Stimulated activated memory B cell treated with anti-CD40 and anti-IgM and Interleukin-4, amounts not matched to agents 10 μg/mL and 1 μg/mL and 100 μg/mL, for 72 hours (primary cell): ENCODE data around the gene MYBPC2.

Source experiments
- ATAC-seq: fragments of 150-1000 bp; cut with Tn5 transposase; 2 replicates; pipeline ENCODE4 v1.10.0; 2021
- H3K27ac Mint-ChIP-seq: one replicate; pipeline ENCODE4 v1.8.0; 2022; ENCODE audit warnings: mild to moderate bottlenecking, mixed read lengths
- H3K27me3 Mint-ChIP-seq: one replicate; pipeline ENCODE4 v1.8.0; 2022; ENCODE audit warnings: mixed read lengths
- H3K36me3 Mint-ChIP-seq: one replicate; pipeline ENCODE4 v1.8.0; 2022; ENCODE audit warnings: mixed read lengths
- H3K4me1 Mint-ChIP-seq: one replicate; pipeline ENCODE4 v1.8.0; 2022; ENCODE audit warnings: mixed read lengths
- H3K4me3 Mint-ChIP-seq: one replicate; pipeline ENCODE4 v1.8.0; 2022; ENCODE audit warnings: mild to moderate bottlenecking, moderate library complexity, mixed read lengths
- H3K9me3 Mint-ChIP-seq: one replicate; pipeline ENCODE4 v1.8.0; 2022; ENCODE audit warnings: mixed read lengths

The MYBPC2 gene

DNA sequence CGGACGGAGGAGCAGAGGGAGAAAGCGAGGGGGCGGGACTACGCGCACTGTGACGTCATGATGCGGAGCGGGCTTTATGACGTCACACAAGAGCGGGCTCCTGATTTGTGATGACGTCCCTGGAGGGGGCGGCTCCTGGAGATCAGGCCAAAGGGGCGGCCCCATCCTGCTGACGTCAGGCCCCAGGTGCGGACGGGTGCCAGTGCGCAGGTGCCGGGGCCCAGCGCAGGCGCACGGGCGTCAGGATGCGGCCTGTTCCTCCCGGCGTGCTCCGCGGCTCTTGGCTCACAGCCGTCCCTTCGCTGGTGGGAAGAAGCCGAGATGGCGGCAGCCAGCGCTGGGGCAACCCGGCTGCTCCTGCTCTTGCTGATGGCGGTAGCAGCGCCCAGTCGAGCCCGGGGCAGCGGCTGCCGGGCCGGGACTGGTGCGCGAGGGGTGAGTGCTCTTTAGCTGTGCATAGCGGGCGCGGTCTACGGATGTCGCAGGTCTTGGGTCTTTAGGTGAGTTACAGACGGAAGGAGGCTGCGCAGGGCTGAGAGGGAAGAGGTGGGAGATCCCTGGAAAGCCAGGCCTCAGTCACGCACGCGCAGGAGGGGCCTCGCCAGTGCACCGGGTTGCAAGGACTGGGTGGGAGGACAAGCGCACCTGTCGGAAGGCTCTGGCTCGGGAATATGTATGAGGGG is 43.7 kb downstream of the MYBPC2 start, which contains the start of the genes EMC10 and GARIN5A:
EMC10 (plus strand) TSS at position 284 of the 683 bp plus-strand sequence; CDS start at position 322, 38 bp downstream.
GARIN5A (minus strand) TSS at position 625 of the 683 bp plus-strand sequence; CDS start at position 165, 460 bp downstream.
- peak within 1 kb of the TSS; percentile 93 for H3K27ac Mint-ChIP-seq
- no peaks in the 10 kb centered on the region for H3K27me3 Mint-ChIP-seq
- H3K4me3 Mint-ChIP-seq = peak within 1 kb of the TSS; percentile 99
- no peaks in the 10 kb centered on the region for H3K9me3 Mint-ChIP-seq
- peak; percentile 97 for ATAC-seq
- peaks cover 37% of the 10 kb centered on the region for H3K36me3 Mint-ChIP-seq
- peaks cover 38% of the 10 kb centered on the region for H3K4me1 Mint-ChIP-seq

DNA sequence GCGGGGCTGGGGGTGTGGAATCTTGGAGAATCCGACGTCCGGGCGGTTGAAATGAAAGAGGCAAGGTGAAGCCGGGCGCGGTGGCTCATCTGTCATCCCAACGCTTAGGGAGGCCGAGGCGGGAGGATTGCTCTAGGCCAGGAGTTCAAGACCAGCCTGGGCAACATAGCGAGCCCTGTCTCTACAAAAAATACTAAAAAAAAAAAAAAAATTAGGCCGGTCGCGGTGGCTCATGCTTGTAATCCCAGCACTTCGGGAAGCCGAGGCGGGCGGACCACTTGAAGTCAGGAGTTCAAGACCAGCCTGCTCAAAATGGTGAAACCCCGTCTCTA is 44.2 kb downstream of the MYBPC2 start:
- no peak for ATAC-seq
- H3K27ac Mint-ChIP-seq = peak overlapping the region; percentile 93
- H3K4me1 Mint-ChIP-seq = peaks cover 38% of the 10 kb centered on the region
- peak overlapping the region; percentile 99 for H3K4me3 Mint-ChIP-seq
- H3K36me3 Mint-ChIP-seq = peaks cover 39% of the 10 kb centered on the region
- no peaks in the 10 kb centered on the region for H3K9me3 Mint-ChIP-seq
- H3K27me3 Mint-ChIP-seq = no peaks in the 10 kb centered on the region

DNA sequence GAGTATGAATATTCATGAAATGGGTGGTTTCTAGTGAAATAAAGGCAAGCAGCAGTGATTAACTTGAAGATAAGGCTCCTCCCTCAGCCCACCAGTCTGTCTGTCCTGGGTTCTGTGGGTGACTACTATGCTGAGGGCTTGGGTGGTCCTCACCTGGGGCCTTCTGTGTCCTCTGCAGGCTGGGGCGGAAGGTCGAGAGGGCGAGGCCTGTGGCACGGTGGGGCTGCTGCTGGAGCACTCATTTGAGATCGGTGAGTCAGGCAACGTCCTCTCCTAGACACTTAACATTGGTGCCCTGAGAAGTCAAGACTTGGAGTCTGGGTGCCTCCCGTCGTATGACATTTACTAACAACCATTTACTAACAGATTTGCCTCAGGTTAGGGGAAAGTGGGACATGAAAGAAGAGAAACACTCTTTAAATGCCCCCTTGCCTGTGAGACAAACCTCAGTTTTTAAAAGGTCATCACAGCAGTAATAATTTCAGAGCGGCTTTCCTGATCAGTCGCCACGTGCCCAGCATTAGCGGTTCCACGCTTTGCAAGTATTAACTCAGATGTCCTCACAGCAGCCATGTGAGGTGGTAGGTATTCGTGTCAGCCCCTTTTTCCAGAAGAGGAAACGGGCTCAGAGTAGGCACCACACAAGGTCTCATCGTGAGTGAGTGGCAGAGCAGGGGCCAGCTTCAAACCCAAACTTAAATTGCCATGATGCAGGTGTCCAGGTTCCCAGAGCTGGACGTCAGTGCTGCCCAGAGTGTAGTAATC is 45.2 kb downstream of the MYBPC2 start:
- Mint-ChIP-seq H3K36me3 (peaks cover 49% of the 10 kb centered on the region), H3K4me3 (peak overlapping the region; percentile 99), H3K4me1 (peaks cover 38% of the 10 kb centered on the region), H3K27ac (peak overlapping the region; percentile 93), H3K9me3 (no peaks in the 10 kb centered on the region), H3K27me3 (no peaks in the 10 kb centered on the region)
- no peak for ATAC-seq

DNA sequence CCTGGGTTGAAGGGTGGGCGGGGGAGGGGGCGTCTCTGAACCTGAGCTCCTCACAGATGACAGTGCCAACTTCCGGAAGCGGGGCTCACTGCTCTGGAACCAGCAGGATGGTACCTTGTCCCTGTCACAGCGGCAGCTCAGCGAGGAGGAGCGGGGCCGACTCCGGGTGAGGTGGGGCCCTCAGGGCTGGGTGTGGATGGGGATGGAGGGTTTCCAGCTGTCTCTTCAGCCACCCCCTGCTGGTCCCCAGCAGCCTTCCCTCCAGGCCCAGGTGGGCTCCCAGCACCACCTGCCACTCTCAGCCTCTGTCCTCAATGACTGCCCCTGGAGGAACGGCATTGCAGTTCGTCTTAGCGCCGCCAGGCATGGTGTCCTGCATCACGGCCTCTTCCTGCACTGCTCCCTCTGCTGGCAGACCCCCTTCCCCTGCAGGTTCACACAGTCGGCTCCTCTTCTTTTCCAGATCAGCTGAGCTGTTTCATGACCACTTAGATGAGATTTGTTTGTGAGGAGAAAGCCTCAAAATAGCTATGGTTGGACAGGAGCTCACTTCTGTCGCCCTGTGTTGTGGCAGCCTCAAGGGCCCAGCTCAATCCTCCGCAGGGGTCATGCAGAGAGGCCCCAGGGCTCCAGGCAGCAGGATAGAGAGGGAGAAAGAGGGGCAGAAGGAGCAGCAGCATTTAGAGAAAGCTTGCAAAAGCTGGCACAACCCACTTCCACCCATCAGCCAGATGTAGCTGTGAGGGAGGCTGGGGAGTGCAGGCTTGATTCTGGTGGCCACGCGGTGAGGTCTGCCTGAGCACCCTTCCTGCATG is 46.4 kb downstream of the MYBPC2 start:
- Mint-ChIP-seq H3K4me1 (peaks cover 38% of the 10 kb centered on the region), H3K27ac (no peak overlapping the region), H3K27me3 (no peaks in the 10 kb centered on the region), H3K4me3 (no peak overlapping the region), H3K9me3 (no peaks in the 10 kb centered on the region), H3K36me3 (peaks cover 59% of the 10 kb centered on the region)
- ATAC-seq = no peak

DNA sequence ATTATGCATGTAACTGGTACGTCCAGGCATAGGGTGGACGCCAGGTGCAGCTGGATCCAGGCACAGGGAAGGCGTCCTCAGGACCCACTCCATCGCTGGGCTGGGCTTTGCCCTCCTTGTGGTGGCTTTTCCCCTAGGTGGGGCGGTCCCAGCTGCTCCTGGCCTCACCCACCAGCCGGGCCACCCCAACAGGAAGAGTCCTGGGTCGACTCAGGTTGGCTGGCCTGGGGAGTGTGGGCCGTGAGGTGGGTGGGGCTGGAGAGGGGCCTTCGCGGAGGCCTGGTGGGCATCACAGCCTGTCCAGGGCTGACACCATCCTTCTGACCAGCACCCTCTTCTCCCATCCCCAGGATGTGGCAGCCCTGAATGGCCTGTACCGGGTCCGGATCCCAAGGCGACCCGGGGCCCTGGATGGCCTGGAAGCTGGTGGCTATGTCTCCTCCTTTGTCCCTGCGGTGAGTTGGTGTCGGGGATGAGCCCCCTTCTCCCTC is 47.1 kb downstream of the MYBPC2 start:
- Mint-ChIP-seq H3K36me3 (peaks cover 60% of the 10 kb centered on the region), H3K9me3 (no peaks in the 10 kb centered on the region), H3K4me1 (peaks cover 36% of the 10 kb centered on the region), H3K4me3 (no peak overlapping the region), H3K27ac (no peak overlapping the region), H3K27me3 (no peaks in the 10 kb centered on the region)
- no peak for ATAC-seq

DNA sequence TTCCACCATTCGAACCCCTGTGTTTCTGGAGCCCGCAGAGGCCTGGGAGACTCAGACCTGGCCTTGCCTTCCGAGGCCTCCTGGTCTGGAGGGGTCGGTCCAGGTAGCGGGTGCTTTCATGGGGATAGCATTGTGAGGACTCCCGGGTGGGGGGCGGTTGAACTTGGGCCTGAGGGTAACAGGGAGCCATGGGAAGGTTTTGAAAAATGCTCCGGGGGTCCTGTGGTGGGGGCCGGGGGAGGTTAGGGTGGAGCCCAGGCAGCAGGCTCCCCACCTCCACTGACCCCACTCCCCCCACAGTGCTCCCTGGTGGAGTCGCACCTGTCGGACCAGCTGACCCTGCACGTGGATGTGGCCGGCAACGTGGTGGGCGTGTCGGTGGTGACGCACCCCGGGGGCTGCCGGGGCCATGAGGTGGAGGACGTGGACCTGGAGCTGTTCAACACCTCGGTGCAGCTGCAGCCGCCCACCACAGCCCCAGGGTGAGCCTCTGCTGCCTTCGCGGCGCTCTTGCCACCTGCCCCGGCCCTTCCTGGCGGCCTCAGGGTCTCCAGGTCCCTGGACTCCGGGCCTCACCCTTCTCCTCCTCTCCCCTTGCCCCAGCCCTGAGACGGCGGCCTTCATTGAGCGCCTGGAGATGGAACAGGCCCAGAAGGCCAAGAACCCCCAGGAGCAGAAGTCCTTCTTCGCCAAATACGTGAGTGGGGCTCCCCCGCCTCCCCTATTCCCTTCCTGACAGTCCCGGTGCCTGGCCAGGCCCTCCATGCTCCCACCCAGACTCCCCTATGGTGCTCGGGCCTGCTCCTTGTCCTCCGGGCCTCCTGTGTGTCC is 47.8 kb downstream of the MYBPC2 start:
- H3K36me3 Mint-ChIP-seq = peaks cover 67% of the 10 kb centered on the region
- no peaks in the 10 kb centered on the region for H3K9me3 Mint-ChIP-seq
- no peaks in the 10 kb centered on the region for H3K27me3 Mint-ChIP-seq
- no peak overlapping the region for H3K27ac Mint-ChIP-seq
- no peak for ATAC-seq
- H3K4me1 Mint-ChIP-seq = peaks cover 33% of the 10 kb centered on the region
- no peak overlapping the region for H3K4me3 Mint-ChIP-seq

DNA sequence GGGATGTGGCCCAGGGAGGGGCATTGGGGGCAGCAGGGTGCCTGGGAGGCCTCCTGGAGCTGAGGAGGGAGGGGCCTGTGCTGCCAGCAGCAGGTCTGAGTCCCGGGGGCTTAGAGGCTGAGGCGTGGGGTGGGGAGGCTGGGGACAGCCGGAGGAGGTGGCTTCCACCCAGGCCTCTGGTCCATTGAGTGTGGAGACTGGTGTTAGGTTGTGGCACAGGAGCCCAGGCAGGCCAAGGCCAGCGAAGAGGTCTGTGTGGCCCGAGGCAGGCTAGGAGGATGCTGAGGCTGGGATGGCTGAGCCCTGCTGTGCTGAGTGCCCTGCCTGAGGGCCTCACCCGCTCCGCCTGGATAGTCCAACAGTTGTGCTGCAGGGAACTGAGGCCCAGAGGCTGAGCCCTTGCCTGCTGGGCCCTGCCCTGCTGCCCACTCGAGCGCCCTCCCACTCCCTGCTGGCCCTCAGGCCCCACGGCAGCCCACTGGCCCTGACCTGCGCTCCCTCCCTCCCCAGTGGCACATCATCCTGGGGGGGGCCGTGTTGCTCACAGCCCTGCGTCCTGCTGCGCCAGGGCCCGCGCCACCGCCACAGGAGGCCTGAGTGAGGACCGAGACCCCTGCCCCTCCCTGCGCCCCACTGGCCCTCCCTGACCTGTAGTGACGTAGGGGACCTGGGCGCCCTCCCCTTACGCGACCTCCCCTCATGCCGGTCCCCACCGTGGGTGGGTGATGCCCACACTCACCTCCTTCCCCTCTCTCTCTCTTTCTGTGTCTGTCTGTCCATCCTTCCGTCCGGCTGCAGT is 48.9 kb downstream of the MYBPC2 start:
- no peaks in the 10 kb centered on the region for H3K27me3 Mint-ChIP-seq
- no peak overlapping the region for H3K4me3 Mint-ChIP-seq
- peaks cover 67% of the 10 kb centered on the region for H3K36me3 Mint-ChIP-seq
- peaks cover 27% of the 10 kb centered on the region for H3K4me1 Mint-ChIP-seq
- no peaks in the 10 kb centered on the region for H3K9me3 Mint-ChIP-seq
- peak; percentile 53 for ATAC-seq
- no peak overlapping the region for H3K27ac Mint-ChIP-seq

DNA sequence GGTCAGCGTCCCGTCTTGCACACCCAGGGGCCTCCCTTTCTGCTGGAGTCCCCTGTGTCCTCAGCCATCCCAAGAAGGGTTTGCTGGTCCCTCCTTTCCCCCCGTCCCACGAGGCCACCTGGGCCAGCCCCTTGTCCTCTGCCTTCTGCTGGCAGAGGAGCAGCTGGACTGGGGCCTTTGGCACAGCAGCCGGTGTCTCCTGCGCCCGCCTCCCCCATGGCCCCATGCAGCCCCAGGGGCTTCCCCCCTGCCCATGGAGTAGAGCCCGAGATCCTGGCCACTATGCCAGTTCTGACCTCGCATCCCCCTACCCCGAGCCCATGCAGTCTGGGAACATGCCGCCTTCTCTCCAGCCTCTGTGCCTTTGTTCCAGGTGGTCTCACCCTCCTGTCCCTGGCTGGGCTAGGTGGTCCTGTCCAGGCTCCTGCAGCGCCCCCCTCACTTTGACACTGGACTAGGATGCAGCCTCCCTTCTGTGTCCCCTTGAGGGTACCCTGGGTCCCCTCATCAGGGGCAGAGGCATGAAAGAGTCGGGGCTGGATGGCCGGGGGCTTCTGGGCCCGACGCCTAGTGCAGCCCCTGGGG is 49.7 kb downstream of the MYBPC2 start:
- Mint-ChIP-seq H3K4me1 (peaks cover 23% of the 10 kb centered on the region), H3K27ac (peak overlapping the region; percentile 17), H3K36me3 (peaks cover 62% of the 10 kb centered on the region), H3K27me3 (no peaks in the 10 kb centered on the region), H3K9me3 (no peaks in the 10 kb centered on the region), H3K4me3 (no peak overlapping the region)
- peak; percentile 18 for ATAC-seq

DNA sequence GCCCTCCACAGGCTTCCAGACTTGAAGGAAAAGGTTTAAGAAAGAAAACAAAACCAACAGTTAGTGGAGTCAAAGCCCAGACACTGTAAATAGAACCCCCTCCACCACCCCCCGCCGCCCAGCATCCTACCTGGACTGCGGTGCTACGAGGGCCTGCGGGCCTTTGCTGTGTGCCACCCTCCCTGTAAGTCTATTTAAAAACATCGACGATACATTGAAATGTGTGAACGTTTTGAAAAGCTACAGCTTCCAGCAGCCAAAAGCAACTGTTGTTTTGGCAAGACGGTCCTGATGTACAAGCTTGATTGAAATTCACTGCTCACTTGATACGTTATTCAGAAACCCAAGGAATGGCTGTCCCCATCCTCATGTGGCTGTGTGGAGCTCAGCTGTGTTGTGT is 50.2 kb downstream of the MYBPC2 start:
- Mint-ChIP-seq H3K27me3 (no peaks in the 10 kb centered on the region), H3K4me3 (no peak overlapping the region), H3K9me3 (no peaks in the 10 kb centered on the region), H3K36me3 (peaks cover 56% of the 10 kb centered on the region), H3K4me1 (peaks cover 23% of the 10 kb centered on the region), H3K27ac (no peak overlapping the region)
- ATAC-seq = no peak

DNA sequence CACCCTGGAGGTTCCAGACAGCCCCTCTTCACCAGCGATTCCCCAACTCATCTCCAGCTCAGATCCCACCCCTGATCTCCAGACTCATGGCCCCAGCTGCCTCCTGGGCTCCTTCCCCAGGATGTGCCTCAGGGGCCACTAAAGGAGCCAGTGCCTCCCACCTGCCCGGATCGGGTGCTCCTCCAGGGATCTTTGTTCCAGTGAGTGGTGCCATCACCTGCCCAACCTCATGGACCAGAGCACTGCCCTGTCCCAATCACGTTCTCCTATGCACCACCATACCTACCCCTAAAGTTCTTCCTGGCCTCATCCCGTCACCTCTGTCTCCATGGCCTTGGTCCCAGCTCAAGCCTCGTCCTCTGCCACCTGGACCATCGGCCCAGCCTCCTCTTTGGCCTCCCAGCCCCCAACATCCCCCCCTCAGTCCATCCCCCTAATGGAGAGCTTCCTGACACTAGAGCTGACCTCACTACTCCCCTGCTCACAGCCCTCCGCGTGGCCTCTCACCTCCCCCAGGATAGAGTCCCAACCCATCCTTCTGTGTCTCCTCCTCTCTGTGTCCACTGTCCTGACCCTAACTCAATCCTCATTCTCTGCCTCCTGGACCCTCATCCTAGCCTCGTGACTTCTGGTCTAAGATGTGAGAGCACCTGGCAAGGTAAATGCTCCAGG is 52.7 kb downstream of the MYBPC2 start:
- Mint-ChIP-seq H3K4me1 (peaks cover 35% of the 10 kb centered on the region), H3K9me3 (no peaks in the 10 kb centered on the region), H3K27ac (no peak overlapping the region), H3K4me3 (no peak overlapping the region), H3K27me3 (no peaks in the 10 kb centered on the region), H3K36me3 (peaks cover 60% of the 10 kb centered on the region)
- no peak for ATAC-seq

DNA sequence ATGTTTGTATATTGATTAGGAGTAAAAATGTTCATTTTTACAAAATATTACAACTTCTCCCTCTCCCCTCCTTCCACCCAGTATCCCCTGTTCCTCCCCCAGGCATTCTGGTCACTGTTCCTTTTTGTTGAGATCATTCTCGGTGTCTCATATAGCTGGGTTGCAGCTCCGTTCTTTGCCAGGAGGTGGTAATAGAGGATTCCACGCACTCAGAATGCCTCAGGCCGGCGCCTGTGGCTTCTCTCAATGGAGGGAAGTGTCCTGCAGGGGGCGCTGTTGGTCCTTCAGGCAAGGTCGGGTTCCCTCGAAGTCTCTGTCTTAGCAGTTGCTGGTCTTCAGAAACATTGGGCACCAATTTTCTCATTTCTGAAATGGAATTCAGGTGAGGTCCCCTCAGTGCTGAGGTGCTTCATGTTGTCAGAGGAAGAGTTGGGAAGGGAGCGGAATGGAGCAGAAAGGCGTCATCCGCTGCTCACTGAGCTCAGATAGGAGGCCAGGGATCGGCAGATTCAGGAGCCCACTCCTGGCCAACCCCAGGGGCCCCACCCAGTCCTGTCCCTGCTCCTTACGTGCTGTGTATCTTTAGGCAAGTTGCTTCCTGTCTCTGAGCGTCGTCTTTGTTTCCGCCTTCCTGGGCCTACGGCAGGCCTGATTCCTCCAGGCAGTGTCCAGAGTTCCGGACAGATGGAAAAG is 54.3 kb downstream of the MYBPC2 start:
- Mint-ChIP-seq H3K27ac (no peak overlapping the region), H3K4me1 (peaks cover 44% of the 10 kb centered on the region), H3K9me3 (no peaks in the 10 kb centered on the region), H3K36me3 (peaks cover 53% of the 10 kb centered on the region), H3K4me3 (no peak overlapping the region), H3K27me3 (no peaks in the 10 kb centered on the region)
- ATAC-seq = no peak

DNA sequence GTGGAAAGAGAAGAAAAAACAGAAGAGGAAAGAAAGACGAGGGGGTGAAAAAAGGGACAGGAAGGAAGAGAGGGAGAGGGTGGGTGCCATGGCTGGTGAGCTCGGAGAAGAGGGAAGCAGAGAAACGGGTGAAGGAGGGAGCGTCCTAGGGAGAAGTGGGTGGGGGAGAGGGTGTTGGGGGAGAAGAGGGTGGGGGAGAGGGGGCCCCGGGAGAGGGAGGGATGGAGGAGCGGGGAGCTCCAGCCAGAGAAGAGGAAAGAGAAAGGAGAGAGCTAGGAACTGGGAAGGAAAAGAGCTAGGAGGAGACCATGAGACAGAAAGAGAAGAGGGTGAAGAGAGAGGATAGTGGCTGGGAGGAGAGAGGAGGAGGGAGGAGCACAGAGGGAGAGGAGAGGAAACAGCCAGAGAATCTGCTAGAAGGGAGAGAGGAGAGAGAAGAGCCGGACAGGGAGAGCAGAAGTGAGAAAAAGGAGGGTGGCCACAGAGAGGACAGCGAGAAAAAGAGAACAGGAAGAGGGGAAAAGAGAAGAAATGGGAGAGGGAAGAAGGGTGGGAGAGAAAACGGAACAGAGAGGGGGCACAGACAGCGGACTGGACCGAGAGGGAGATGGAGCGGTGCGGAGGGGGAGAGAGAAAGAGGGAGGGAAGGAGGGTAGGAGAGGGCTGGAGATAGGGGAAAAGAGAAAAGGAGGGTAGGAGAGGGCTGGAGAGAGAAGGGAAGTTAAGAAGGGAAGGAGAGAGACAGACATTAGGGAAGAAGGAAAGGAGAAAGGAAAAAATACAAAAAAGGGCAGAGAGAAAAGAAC is 55.9 kb downstream of the MYBPC2 start:
- Mint-ChIP-seq H3K4me3 (no peak overlapping the region), H3K27ac (peak overlapping the region; percentile 32), H3K27me3 (no peaks in the 10 kb centered on the region), H3K9me3 (no peaks in the 10 kb centered on the region), H3K36me3 (peaks cover 37% of the 10 kb centered on the region), H3K4me1 (peaks cover 50% of the 10 kb centered on the region)
- no peak for ATAC-seq
